Loucy (cell line): ENCODE data around the gene CAMK1G.

Source experiments
- H2AFZ ChIP-seq: fragments of 200-600 bp; sonication (generic); 2 replicates; pipeline ENCODE4 v1.6.0; 2016; ENCODE audit warnings: antibody characterized with exemption, mild to moderate bottlenecking, low read length, moderate library complexity
- H3F3A ChIP-seq: fragments of 200-600 bp; 2 replicates; pipeline ENCODE4 v1.6.0; 2016; ENCODE audit warnings: antibody characterized with exemption, low read depth, mild to moderate bottlenecking
- H3K27me3 ChIP-seq: fragments of 200-600 bp; sonication (generic); 2 replicates; pipeline ENCODE4 v1.6.1; 2014; ENCODE audit warnings: low read length, mild to moderate bottlenecking; ENCODE audit not compliant: insufficient read depth, poor library complexity, severe bottlenecking
- H3K36me3 ChIP-seq: fragments of 200-600 bp; sonication (generic); 2 replicates; pipeline ENCODE4 v1.6.1; 2016; ENCODE audit warnings: low read length; ENCODE audit not compliant: insufficient read depth
- H3K4me1 ChIP-seq: fragments of 200-600 bp; sonication (generic); 2 replicates; pipeline ENCODE4 v1.5.1; 2014; ENCODE audit warnings: low read length, mild to moderate bottlenecking; ENCODE audit not compliant: insufficient read depth, poor library complexity, severe bottlenecking
- H3K4me2 ChIP-seq: fragments of 200-600 bp; sonication (generic); 2 replicates; pipeline ENCODE4 v1.6.0; 2014; ENCODE audit warnings: antibody characterized with exemption, low read length, low read depth, mild to moderate bottlenecking; ENCODE audit not compliant: poor library complexity, severe bottlenecking
- H3K4me3 ChIP-seq: fragments of 200-600 bp; sonication (generic); 2 replicates; pipeline ENCODE4 v1.5.1; 2014; ENCODE audit warnings: low read length, mild to moderate bottlenecking, mixed read lengths; ENCODE audit not compliant: poor library complexity, severe bottlenecking
- H3K79me2 ChIP-seq: fragments of 200-600 bp; sonication (generic); 2 replicates; pipeline ENCODE4 v1.6.1; 2014; ENCODE audit warnings: low read length; ENCODE audit not compliant: insufficient read depth
- H3K9ac ChIP-seq: fragments of 200-600 bp; sonication (generic); 2 replicates; pipeline ENCODE4 v1.6.0; 2014; ENCODE audit warnings: mild to moderate bottlenecking, low read depth, low read length, moderate library complexity; ENCODE audit not compliant: poor library complexity, severe bottlenecking
- H3K9me2 ChIP-seq: fragments of 200-600 bp; sonication (generic); replicated peaks from 2 replicates; pipeline ENCODE4 v1.6.1; 2016; ENCODE audit warnings: low read depth, low read length, mixed read lengths
- H3K9me3 ChIP-seq: fragments of 200-600 bp; sonication (generic); 2 replicates; pipeline ENCODE4 v1.6.1; 2014; ENCODE audit warnings: mild to moderate bottlenecking, antibody characterized with exemption, low read length, low read depth; ENCODE audit not compliant: insufficient read depth
- H4K20me1 ChIP-seq: fragments of 200-600 bp; sonication (generic); 2 replicates; pipeline ENCODE4 v1.6.0; 2014; ENCODE audit warnings: antibody characterized with exemption, low read length, mild to moderate bottlenecking; ENCODE audit not compliant: insufficient read depth, poor library complexity, severe bottlenecking
- EZH2phosphoT487 ChIP-seq: fragments of 200-600 bp; IDR thresholded peaks from 2 replicates; pipeline ENCODE4 v1.6.1; 2018; ENCODE audit warnings: antibody characterized with exemption, mild to moderate bottlenecking, moderate library complexity, borderline replicate concordance
- TF ChIP-seq, protein P1 (sequence below): fragments of 200-600 bp; sonication (generic); conservative IDR thresholded peaks from 2 replicates; pipeline ENCODE4 v1.5.1; 2014; ENCODE audit warnings: mild to moderate bottlenecking, antibody characterized with exemption, low read length

The CAMK1G gene

DNA sequence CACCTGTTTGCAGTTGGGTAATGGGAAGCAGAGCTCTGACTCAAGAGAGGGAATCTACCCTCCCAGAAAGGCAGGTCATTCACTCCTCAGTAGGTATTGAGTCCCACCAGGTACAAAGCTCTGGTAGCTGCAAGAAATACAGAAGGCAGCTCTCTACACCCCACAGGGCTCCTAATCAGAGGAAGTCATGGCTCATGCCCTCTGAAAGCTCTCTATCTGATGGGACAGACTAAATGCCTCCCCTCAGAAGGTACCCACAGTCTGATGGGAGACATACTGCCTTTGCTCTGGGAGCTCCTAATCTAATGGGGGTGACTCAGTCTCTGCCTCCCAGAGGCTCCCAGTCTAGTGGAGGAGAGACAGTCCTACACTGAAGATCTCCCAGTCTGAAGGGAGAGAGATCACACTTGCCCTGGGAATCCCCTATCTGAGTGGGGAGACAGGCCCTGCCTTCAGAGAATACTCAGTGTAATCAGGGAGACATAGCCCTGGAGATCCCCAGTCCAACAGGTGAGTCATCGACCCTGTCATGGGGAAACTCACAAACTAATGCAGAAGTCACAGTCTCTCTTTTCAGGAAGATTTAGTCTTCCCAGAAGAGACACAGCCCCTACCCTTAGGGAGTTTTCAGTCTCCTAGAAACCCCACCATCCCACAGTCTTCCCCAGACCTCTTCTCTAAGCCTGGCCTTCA is 23.7 kb downstream of the CAMK1G start:
- H3K4me2 ChIP-seq: no peak overlapping the region
- H4K20me1 ChIP-seq: no peaks in the 10 kb centered on the region
- no peaks in the 10 kb centered on the region for H3K27me3 ChIP-seq
- H3K9me3 ChIP-seq: no peaks in the 10 kb centered on the region
- TF ChIP-seq, protein P1, sequence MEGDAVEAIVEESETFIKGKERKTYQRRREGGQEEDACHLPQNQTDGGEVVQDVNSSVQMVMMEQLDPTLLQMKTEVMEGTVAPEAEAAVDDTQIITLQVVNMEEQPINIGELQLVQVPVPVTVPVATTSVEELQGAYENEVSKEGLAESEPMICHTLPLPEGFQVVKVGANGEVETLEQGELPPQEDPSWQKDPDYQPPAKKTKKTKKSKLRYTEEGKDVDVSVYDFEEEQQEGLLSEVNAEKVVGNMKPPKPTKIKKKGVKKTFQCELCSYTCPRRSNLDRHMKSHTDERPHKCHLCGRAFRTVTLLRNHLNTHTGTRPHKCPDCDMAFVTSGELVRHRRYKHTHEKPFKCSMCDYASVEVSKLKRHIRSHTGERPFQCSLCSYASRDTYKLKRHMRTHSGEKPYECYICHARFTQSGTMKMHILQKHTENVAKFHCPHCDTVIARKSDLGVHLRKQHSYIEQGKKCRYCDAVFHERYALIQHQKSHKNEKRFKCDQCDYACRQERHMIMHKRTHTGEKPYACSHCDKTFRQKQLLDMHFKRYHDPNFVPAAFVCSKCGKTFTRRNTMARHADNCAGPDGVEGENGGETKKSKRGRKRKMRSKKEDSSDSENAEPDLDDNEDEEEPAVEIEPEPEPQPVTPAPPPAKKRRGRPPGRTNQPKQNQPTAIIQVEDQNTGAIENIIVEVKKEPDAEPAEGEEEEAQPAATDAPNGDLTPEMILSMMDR: no peak
- no peak for TF ChIP-seq EZH2phosphoT487
- H3K4me3 ChIP-seq: no peak overlapping the region
- H3F3A ChIP-seq: no peaks in the 10 kb centered on the region
- H3K9ac ChIP-seq: no peak overlapping the region
- H3K79me2 ChIP-seq: no peaks in the 10 kb centered on the region
- no peaks in the 10 kb centered on the region for H3K36me3 ChIP-seq
- H3K9me2 ChIP-seq: no peaks in the 10 kb centered on the region
- no peaks in the 10 kb centered on the region for H3K4me1 ChIP-seq
- no peak overlapping the region for H2AFZ ChIP-seq

DNA sequence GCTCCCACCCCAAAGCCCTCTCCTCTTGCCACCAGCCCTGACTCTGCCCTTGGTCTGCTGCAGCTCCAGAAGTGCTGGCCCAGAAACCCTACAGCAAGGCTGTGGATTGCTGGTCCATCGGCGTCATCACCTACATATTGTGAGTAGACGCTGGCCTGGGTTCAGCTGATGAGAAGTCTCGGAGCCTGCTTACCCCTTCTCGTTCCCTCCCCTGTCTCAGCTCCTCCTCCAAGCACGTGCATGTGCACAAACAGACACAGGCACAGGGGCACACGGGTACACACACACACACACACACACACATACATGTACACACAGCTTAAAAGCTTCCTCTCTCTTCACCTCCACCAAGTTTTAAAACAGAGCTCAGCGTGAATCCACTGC is 24.3 kb downstream of the CAMK1G start:
- Histone ChIP-seq H3K4me1 (no peaks in the 10 kb centered on the region), H3K4me3 (no peak overlapping the region), H3K4me2 (no peak overlapping the region), H3K9me3 (no peaks in the 10 kb centered on the region), H4K20me1 (no peaks in the 10 kb centered on the region), H2AFZ (no peak overlapping the region), H3F3A (no peaks in the 10 kb centered on the region), H3K9ac (no peak overlapping the region), H3K27me3 (no peaks in the 10 kb centered on the region), H3K9me2 (no peaks in the 10 kb centered on the region), H3K79me2 (no peaks in the 10 kb centered on the region), H3K36me3 (no peaks in the 10 kb centered on the region)
- TF ChIP-seq EZH2phosphoT487: no peak
- TF ChIP-seq, protein P1: no peak

DNA sequence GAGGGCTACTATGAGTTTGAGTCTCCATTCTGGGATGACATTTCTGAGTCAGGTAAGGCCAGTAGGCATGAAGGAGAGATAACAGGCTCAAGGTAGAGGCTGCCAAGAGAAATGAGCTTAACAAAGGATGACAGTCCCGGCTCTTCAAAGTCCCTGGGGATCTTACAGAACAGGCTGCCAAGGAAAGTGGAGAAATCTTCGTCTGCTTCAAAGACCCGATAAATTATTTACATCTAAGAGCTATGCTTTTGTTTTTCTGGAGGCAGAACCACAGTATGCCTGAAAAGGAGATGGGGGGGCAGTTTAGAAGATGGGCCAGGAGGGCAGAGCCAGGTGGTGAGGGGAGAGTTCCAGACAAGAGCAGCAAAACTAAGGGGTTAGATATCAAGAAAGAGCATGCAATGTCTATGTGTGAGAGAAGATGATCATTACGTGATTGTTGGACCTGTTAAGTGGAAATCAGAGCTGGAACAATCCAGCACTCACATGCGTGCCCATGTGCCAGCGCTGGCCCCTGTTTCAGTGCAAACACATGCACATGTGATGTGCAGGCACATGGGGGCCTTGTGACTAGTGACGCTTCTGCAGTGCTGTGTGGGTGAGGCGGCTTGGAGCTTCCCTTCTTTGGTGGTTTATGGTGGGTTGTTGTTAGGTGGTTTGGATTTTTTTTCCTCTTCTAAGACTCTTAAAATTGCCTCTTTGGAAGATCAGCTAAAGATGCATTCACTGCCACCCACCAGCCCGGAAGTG is 25.7 kb downstream of the CAMK1G start:
- Histone ChIP-seq H3K4me1 (no peaks in the 10 kb centered on the region), H3K4me2 (no peak overlapping the region), H3K9me2 (no peaks in the 10 kb centered on the region), H3K79me2 (no peaks in the 10 kb centered on the region), H3K9ac (no peak overlapping the region), H3F3A (no peaks in the 10 kb centered on the region), H3K4me3 (no peak overlapping the region), H3K27me3 (no peaks in the 10 kb centered on the region), H3K36me3 (no peaks in the 10 kb centered on the region), H2AFZ (no peak overlapping the region), H4K20me1 (no peaks in the 10 kb centered on the region), H3K9me3 (no peaks in the 10 kb centered on the region)
- TF ChIP-seq, protein P1: no peak
- no peak for TF ChIP-seq EZH2phosphoT487
